GM19463 (cell line): ENCODE measurements around the gene USP36.

ENCODE experiments used
- ATAC-seq: cut with Tn5 transposase; IDR thresholded peaks from one replicate; pipeline ENCODE4 v1.9.1; 2021; ENCODE audit warnings: mild to moderate bottlenecking, moderate library complexity; ENCODE audit not compliant: unreplicated experiment

The USP36 gene

DNA sequence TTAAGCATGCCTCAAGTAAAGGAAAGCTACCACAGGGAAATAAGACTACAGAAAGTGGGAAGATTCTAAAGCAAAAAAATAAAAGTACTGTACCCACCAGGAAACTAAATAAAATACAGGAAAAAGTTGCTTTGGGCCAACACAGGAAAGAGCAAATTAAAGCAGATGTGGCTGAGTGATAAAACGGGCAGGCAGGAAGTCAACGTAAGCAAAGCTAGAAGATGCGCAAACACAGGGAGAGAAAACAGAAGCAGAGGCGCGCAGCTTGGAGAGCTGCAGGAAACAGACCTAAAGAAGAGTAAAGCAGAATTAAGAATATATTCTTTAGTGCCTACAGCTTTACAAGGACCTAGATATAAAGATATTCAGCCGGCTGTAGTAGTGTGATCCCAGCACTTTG, 21.7 kb downstream of the USP36 start:
- no peak for ATAC-seq

DNA sequence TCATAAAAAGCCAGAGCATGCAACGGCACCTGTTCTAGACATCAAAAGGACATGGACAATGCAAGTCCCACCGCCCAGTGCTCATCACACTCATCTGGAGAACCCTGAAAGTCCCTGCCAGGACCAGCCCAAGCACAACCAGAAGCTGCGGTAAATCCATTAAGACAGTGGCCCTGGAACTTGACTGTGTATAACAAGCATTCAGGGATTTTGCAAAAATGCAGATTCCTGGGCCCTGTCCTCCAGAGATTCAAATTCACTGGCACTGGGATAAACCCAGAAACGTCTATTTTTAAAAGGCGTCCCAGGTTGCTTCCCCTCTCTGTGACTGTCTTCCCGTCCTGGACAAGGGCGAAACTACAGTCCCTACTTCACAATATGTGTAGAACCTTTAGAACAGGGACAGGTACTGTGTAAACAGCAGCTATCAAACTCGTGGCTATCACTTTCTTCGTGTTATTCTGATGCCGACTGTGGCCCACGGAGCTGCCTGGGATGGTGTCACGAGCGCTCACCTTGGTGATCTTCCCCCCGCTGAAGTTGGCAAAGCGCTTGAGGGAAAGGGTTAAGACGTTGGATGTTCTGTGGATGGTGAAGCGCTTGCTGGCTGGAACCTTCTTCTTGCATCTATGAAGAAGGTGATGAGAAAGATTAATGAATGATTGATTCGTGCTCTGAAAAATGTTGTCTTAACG, 22.3 kb downstream of the USP36 start:
- ATAC-seq: no peak

GRCh38 chr17:78817123-78817522, 23.5 kb downstream of the USP36 start:
- ATAC-seq: no peak

GRCh38 chr17:78815696-78816095, 24.9 kb downstream of the USP36 start:
- no peak for ATAC-seq

GRCh38 chr17:78812855-78813254, 27.8 kb downstream of the USP36 start:
- ATAC-seq: no peak

DNA sequence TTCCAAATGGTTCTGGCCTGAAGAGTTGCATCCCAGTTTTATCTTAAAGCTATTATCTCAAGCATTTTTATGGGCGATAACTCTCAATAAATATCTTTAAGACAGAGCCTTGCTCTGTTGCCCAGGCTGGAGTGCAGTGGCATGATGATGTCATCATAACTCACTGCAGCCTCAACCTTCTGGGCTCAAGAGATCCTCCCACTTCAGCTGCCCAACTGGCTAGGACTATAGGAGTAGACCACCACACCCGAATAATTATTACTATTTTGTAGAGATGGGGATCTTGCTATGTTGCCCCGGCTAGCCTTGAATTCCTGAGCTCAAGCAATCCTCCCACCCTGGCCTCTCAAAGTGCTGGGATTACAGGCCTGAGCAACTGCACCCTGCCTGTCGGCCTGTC, 32.5 kb downstream of the USP36 start:
- ATAC-seq: no peak

DNA sequence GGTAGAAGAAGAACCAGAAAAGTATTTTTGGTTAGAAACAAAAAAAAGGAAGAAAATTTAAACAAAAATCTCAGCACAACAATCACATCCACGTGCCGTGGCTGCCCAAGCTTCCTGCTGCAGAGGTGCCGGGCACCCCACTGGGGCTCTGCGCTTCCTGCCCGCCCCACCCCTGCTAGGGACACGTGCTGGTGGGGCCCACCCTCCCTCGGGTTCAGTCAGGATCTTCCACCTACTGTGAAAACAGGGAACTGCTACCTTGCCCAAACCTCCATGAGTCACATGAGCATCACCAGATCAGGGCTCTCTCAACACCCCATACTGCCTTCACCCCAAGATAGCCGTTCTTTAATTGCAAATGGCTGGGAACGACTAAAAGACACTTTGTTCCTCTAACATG, 34.2 kb downstream of the USP36 start:
- no peak for ATAC-seq

GRCh38 chr17:78805301-78805700, 35.3 kb downstream of the USP36 start:
- ATAC-seq: no peak

DNA sequence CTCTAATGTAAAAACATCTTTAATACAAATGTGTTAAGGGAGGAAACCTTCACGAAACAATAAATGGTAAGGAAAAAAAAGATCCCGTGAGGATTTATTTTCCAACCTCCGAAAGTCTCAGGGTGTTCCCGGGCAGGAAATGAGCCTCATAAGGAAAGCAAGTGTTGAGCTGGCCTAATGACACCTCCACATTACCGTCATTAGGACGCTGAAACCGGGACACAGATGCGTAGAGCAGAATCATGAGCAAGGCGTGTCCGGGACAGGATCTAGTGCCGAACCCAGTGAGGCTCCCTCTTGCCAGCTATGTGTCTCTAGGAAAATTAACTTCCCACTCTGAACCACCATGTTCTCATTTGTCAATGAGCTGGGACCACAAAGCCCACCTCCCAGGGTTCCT, 35.8 kb downstream of the USP36 start:
- ATAC-seq: no peak

GRCh38 chr17:78803186-78803845, 37.3 kb downstream of the USP36 start:
- ATAC-seq: no peak

DNA sequence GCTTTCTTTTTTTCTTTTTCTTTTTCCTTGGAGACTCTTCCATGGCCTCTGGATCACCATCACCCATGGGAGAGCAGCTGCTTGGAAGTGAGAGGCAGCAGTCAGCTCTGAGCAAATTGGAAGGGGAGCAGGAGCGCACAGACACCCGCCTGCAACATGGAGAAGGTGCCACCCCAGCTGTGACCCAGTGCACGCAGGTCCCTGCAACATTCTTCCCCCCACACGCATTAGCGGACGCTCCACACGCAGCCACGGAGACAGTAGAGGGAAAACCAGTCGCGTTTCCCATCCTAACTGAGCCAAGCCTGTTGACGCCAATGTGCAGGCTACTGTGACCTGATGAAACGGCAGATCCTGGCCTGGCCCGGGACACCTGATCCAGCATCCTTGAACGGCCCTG, 38.2 kb downstream of the USP36 start:
- ATAC-seq: no peak

DNA sequence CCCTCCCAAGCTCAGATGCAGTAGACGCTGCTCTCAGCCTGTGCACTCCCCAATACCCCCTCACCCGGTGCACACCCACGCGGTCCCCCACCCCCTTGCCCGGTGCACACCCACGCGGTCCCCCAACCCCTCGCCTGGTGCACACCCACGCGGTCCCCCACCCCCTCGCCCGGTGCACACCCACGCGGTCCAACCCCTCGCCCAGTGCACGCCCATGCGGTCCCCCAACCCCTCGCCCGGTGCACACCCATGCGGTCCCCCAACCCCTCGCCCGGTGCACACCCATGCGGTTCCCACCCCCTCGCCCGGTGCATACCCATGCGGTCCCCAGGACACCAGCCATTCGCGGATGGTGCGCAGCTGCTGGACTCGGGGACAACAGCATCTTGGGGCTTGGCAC, 38.6 kb downstream of the USP36 start:
- ATAC-seq: no peak

- ATAC-seq: no peak
Observed at GRCh38 chr17:78800132-78800931, 40.3 kb downstream of the USP36 start.

GRCh38 chr17:78798695-78799559, 41.7 kb downstream of the USP36 start:
- ATAC-seq: no peak

DNA sequence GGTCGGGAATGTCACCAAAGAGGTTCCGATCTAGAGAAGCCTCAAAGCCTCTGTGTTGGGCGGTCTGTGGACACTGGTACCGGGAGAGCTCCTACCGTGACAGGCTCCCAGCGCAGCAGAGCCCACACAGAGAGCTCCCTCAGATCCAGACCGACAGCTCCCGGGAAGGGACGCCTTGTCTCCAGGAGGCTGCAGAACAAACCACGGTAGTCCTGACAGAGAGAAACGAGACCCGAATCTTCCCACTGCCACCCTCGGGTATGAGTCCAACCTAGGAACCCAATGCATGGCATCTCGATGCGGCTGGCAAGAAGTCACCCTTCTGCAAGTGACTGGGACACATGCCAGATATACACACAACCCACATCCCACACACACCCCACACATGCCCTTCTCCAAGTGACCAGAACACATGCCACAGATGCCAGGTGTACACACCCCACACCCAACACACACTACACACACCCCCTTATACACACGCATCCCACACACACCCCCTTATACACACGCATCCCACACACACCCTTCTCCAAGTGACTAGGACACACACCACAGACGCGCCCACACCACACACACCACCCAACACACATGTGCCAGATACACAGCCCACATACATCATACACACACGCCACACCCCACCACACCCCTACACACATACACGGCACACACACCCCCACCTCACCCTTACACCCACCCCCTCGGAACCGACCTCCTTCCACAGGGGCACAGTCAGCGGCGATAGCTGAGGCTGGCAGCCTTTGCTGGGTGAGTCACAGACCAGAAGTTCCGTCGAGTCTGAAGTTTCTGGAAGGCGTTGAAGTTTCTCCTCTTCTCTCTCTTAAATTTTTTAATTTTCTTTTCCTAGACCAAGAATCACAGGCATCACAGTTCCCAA, 42.7 kb downstream of the USP36 start:
- no peak for ATAC-seq

DNA sequence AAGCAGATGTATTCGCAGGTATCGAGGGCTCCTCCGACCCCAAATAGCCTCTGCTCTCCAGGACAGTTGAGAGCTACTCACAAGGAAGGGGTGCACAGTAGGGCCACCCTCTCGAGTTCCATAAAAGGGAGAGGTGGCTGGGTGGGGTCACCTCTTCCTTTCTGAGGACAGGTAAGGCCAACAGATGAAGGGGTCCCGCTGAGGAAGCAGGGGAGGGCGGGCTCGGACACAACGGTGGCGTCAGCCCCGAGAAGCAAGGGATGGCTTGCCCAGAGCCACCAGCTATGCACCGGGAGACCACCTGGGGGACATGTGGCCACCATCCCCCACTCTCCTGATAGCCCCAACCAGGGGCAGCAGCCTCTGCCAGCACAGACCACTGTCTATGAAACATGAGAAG, 43.4 kb downstream of the USP36 start:
- ATAC-seq: no peak

- ATAC-seq: no peak
Observed at GRCh38 chr17:78796517-78796900, 44.1 kb downstream of the USP36 start.

DNA sequence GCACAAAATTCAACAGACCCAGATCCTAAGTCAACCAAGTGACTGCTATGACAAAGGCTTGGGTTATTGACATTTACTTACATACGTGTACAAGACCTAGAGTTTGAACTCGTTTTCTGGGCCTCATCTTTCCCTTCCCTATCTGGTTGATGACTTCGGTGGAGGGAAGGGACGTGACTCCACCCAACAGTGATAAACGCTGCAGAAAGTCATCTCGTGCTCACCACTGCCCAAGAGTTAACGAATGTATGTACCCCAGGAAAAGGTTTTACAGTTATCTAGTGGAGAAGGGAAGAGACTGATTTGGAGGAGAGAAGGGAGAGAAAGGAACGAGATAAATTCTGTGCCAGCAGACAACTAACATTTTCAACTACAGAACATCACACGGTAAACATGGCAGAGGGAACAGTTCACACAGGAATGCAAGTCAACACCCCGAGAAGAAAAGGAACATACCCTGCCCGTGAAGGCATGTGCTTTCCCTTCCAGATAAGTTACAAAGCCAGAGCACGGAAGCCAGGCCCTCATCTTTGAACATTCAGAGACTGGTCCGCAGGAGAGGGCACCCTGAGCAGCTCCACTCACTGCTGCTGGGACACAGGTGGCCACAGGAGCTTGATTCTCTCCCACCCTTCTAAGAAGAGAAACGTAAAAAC, 44.6 kb downstream of the USP36 start:
- ATAC-seq: no peak

GRCh38 chr17:78794864-78795640, 45.6 kb downstream of the USP36 start:
- ATAC-seq: no peak
